Epithelial cell of proximal tubule (primary cell): ENCODE data around the gene BCL2. TPM values are rescaled to one million over a fixed set of nuclear protein-coding genes. Genes with fewer than 3 reads are reported as not detected.

ENCODE experiments used
- DNase-seq: peaks from one replicate; pipeline ENCODE4 v3.0.0-alpha.2; 2011; ENCODE audit warnings: low read depth
- H3K4me3 ChIP-seq: 2 replicates; pipeline ENCODE4 v1.5.1; 2011; ENCODE audit warnings: low read depth, mild to moderate bottlenecking, low read length
- total RNA-seq: library from RNA; depleted of rRNA; stranded (reverse); fragments of >200 nt; gene quantifications from 2 replicates; pipeline ENCODE4 v1.2.3, GENCODE V29; 2015
- TF ChIP-seq, protein P1 (sequence below): conservative IDR thresholded peaks from 2 replicates; pipeline ENCODE4 v1.5.1; 2012; ENCODE audit warnings: low read depth, mild to moderate bottlenecking, low read length

The BCL2 gene
- total RNA-seq, 1 donor from 2014 or later = 4.7 TPM

DNA sequence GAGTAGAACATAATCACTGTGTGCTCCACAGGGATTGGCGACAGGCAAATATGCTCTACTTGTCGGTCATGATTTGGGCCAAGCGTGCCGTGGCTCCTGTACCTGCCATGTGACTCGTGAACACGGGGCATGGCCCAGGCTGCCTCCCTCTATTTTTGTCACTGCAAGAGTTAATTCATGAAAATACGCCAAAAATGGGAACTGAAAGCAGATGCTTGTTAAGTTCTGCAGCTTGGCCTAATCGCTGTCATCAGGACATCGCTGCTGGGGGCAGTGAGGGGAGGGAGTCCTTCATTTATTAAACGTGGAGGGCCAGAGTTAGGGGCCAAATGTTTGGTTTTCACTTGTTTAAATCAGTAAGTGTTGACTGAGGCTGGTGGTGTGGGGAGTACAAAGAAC lies 177.8 kb downstream of the BCL2 start:
- DNase-seq = no peak
- TF ChIP-seq, protein P1, sequence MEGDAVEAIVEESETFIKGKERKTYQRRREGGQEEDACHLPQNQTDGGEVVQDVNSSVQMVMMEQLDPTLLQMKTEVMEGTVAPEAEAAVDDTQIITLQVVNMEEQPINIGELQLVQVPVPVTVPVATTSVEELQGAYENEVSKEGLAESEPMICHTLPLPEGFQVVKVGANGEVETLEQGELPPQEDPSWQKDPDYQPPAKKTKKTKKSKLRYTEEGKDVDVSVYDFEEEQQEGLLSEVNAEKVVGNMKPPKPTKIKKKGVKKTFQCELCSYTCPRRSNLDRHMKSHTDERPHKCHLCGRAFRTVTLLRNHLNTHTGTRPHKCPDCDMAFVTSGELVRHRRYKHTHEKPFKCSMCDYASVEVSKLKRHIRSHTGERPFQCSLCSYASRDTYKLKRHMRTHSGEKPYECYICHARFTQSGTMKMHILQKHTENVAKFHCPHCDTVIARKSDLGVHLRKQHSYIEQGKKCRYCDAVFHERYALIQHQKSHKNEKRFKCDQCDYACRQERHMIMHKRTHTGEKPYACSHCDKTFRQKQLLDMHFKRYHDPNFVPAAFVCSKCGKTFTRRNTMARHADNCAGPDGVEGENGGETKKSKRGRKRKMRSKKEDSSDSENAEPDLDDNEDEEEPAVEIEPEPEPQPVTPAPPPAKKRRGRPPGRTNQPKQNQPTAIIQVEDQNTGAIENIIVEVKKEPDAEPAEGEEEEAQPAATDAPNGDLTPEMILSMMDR = no peak
- no peak overlapping the region for H3K4me3 ChIP-seq

DNA sequence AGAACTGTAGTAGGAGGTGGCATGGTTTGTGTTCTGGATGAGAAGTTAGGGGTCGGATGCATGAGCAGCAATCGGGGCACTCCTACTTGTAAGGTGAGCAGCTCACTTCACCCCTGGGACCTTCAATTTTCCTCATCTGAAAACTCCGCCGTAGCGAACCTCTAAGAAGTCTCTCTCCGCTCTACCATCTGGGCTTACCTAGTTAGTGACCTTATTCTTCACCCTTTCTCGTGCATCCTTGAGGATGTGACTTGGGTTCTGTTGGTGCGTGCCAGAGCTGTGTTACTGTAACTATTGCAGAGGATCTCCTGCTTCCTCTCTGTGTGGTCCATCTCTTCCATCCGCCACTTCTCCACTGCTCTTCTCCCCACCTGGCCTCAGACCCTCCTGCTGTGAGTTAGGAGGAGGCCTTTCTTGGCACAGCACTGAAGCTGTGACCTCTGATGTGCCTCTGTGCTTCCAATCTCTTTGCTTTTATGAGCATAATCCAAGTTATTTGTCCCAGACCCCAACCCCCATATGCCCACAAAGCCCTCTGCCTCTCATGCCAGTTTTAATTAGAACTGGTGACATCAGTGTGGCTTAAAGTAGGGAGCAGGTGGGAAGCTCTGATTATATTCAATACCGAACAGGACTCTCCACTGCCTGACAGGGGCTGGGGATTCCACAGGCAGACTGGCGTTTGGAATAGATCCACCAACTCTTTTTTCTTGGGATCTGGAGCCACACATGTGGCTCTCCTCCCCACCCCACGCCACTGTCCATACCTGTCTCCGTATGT lies 178.4 kb downstream of the BCL2 start:
- no peak for DNase-seq
- TF ChIP-seq, protein P1 = no peak
- no peak overlapping the region for H3K4me3 ChIP-seq

DNA sequence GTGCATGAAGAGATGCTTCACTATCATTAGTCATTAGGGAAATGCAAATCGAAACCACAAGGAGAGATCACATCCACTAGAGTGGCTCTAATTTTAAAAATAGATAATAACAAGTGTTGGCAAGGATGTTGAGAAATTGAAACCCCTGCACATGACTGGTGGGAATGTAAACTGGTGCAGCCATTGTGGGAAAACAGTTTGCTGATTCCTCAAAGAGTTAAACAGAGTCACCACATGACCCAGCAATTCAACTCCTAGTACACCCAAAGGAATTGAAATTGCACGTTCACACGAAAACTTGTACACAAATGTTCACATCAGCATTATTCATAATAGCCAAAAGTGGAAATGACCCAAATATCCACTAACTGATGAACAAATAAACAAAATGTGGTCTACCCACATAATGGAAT lies 179.5 kb downstream of the BCL2 start:
- DNase-seq = no peak

DNA sequence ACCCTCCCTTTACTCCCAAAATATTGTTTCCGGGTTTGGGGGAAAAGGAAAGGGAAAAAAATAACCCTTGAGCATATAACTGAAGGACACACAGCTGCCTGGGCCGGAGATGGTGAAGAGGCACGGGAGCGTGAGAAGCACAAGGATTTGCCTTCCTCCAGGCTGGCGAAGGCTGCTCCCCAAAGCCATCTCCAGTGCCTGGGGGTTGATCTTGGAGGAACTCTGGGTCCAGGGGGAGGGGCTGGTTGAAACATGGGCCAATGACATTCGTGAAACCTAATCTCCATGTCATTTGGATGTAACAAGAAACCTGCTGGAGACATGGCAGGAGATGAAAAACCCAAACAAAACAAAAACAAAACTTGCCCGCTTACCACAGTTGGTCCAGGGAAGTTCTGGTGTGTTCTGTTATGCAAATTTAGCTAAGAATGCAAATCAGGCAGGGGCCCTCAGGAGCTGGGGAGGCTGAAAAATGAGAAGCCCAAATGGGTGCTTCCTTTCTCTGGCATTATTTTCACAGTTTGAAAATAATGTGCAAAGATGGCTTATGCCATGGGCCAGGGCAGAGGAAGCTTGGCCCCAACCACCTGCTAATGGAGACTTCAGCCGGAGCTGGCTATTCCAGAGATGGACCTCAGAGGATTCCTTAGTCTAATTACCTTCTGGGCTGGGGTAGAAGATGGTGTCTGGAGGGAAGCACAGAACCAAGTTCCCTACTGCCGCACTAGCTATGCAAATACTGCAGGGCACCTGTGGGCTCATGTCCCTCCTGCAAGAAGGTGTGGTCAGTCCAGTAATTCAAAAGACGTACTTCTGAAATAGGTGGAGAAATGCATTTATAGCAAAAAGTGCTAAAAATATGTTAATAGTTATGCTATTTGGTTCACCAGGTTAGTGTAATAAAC lies 180.9 kb downstream of the BCL2 start:
- H3K4me3 ChIP-seq = no peak overlapping the region
- no peak for DNase-seq
- TF ChIP-seq, protein P1 = no peak

More for the DNA sequence above, 179.5 kb downstream of the BCL2 start:
- no peak overlapping the region for H3K4me3 ChIP-seq
- TF ChIP-seq, protein P1 = no peak

DNA sequence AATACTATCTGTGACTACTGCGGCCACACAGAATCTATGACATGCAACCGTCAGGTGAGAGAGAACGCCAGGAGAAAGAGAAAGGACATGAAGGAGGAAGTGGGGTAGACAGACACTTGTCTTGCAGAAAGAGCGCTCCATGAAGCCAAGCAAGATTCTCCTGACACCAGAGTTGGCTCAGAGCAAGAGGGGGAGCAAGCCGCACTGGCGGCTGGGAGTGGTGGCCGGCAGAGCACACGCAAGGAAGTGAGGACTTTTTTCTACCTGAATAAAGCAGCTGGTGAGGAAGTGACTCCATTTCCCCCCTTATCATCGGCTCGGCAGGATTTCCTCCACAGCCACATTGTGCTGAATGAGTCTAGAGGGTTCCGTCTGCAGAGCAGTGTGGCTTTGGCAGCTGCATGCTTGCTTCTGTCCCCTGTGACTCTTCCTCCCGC lies 181.6 kb downstream of the BCL2 start:
- H3K4me3 ChIP-seq = no peak overlapping the region
- DNase-seq = no peak
- TF ChIP-seq, protein P1 = no peak

DNA sequence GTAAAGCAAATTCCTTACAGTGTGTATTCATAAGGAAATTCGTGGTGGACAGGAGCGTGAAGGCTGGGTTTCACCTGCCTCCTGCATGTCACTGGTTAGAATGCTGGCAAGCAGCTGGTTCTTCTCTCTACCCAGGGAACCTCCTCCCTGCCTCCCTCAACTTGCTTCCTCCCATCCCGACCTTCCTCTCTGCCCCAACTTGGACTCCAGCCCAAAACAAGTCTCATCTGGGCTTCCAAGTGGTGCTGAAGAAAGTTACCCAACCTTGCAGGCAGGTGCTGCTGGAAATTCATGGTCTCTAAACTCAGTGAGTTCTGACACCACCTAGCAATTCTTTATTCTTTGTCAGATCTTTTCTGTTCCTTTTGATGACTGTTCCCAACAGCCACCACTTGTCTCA lies 184.5 kb downstream of the BCL2 start:
- DNase-seq = no peak
- H3K4me3 ChIP-seq = no peak overlapping the region
- TF ChIP-seq, protein P1 = no peak
